Stimulated activated CD8-positive, alpha-beta memory T cell treated with anti-CD3 and anti-CD28 coated beads, Interleukin-4, amount 100 ng/mL, for 1 hour (primary cell): ENCODE data around the gene MAML3.

Experiments used
- DNase-seq, 2 donors: peaks; one replicate each; pipeline ENCODE4 v3.0.0-alpha.2; 2020; ENCODE audit warnings: low read depth in 2 of 2, low spot score in 1 of 2

The MAML3 gene

DNA sequence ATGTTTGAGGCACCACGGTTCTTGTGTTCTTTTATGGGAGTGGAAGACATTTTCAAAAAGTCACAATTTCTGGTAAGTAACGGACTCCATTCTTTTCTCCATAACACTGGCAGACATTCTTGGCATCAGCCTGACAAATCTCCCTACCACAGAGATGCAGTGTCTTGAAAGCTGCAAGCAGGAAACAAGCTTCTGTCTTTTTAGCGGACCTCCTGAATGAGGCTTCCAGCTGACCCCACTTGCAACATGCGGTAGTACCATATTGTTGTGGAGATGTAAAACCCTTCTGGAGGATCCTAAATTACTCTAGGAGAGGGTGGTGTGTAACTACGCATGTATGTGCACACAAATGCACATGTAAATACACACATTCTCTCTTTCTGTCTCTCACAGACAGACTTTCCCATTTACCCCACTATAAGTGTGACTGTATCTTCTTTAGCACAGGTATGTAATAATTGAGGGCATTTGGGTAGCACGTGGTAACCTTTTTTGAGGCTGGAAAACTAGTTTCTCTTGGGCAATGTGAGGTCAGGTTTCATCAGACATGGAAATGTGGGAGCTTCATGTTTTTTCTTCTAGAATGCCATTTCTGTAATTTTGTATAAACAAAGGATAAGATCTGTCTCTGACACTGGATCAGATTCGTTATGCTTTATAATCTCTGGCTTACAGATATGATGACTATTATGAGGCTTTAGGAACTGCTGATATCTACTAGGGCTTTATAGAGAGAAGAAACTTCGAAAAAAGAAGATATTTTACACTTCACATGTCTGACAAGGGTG, 358.3 kb downstream of the MAML3 start:
- no peak for DNase-seq

DNA sequence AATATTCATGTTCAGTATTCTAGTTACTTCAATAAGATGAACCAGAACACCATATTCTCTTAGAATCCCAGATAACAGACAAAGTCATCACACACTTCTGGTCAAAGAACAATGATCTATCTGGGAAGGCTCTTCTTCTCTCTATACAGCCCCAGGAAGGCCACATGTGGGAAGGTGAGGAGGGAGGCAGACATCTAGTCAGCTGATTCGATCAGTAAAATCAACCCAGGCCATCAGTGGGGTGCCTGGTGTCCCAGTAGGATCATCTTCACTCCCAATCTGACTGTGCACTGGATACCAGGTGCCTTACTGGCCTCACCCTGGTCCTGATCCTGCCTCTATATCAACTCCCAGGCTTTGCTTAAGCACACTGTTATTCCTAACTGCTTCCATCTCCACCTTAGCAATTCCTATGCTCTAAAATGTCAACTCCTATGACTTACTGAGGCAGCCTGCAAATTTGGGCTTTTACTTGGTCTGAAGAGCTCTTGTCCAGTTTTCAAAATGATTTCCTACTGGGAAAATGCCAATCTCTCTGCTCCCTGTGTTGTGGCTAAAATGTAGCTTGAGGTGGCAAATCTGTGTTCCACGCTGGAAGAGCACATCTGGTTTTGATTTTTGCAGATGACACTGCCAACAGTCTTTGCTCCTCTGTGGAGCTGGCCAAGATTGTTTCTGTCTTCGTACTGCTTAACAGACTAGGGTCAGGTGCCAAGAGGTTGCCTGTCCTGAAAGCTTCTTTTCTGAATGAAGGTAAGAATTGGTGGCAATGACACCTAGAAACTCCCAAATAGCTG, 359.6 kb downstream of the MAML3 start:
- no peak for DNase-seq

DNA sequence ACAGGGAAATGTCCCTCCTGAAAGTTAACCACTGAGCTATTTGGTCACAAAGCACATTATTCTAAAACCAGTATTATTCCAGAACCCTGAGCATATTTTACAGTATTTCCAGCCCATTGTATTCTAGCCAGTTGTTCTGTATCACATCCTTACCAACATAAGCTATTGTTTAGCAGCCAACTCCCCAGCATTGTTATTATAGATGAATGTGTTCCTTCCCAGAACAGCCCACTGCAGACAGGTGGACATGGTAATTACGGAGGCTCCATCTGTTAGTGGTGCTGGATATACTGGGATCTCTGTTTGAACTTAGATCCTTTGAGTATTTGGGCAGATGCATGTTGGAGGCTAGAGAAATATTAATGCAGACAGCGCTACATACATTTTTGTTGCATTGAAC, 362.3 kb downstream of the MAML3 start:
- no peak for DNase-seq

DNA sequence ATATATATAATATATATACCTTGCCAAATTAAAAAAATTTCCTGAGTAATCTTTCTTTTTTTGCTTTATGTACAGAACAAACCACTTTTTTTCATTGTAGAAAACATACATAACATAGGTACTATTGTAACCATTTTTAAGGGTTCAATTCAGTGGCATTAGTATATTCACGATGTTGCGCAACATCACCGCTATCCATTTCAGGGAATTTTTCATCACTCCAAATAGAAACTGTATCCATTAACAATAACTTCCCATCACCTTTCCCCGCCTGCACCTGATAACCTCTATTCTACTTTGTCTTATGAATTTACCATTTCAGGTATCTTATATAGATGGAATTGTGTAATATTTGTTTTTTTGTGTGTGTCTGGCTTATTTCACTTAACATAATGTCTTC, 363.7 kb downstream of the MAML3 start:
- DNase-seq: no peak

DNA sequence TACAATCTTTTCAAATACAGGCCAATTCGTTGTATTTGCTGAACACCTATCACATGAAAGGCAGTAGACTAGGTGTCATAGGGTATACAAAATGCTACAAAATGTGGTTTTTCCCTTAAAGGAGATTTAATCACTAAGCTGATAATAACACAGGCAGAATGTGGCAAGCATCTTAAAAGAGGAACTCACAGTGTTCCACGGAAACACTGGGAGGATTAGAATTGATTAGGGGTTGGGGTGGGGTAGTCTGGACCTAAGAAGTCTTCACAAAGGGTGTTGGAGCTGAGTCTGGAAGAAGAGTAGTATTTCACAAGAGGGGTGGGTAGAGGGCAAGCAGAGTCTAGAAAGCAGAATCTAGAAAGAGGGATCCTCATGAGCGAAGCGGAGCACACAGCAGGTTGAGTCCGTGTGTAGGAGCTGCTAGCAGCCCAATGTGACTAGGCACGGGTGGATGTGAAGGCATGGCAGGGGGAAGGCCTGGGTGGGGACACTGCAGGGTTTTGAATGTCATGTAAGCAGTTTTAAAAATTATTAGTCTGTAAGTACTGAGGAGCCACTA, 364.8 kb downstream of the MAML3 start:
- no peak for DNase-seq

DNA sequence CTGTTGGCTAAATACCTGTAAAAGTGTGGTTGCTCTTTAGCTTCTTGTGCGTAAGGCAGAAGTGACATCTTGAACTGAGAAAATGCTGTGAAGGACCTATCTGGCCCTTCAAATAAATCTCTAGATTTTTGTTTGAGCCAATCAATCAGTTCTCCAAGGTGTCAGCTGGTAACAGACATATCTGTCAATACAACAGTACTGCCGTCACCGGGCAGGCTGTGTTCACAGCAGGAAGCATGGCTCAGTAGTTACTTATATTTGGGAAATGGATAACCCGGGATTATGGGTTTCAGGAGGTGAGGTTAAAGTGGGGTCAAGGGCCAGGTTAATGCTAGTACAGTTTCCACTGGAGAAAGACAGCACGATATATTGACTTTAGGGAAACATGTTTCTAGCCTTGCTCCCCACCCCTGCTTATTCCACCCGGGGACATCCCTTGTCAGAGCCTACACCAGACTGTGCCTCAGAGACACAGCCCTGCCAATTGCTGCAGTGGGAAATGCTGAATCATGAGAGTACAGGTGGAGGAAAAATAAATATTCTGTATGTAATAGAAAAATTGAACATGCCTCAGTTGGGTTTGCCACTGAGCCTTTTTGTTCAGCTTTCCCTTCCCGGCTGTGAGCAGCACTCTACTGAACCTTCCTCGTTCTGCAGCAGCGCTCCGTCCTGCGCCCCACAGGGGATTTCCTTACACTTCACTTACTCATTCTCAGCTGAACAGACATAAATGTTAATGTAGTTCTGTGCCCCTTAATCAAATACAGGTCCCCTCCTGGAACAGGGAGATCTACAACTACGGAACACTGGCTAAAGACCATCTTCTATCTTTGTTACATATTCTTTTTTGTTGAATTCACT, 367.3 kb downstream of the MAML3 start:
- DNase-seq: no peak

DNA sequence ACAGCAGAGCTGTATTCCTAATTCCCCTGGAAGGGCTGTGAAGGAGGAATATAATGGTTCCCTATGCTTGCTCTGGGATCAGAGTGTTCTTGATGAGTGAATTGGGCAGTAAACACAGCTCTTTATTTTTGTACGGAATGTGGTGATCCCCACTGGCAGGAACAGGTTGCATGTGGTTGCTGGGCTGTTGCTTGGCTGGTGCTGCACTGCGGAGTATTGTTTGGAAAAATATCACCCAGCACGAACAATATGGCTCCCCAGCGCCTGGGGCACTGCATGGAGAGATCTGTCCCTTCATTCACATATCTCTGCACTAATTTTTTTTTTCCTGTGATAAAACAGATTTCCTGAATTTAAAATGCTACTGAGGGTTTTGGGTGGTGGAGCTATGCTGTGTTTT, 368.6 kb downstream of the MAML3 start:
- no peak for DNase-seq

DNA sequence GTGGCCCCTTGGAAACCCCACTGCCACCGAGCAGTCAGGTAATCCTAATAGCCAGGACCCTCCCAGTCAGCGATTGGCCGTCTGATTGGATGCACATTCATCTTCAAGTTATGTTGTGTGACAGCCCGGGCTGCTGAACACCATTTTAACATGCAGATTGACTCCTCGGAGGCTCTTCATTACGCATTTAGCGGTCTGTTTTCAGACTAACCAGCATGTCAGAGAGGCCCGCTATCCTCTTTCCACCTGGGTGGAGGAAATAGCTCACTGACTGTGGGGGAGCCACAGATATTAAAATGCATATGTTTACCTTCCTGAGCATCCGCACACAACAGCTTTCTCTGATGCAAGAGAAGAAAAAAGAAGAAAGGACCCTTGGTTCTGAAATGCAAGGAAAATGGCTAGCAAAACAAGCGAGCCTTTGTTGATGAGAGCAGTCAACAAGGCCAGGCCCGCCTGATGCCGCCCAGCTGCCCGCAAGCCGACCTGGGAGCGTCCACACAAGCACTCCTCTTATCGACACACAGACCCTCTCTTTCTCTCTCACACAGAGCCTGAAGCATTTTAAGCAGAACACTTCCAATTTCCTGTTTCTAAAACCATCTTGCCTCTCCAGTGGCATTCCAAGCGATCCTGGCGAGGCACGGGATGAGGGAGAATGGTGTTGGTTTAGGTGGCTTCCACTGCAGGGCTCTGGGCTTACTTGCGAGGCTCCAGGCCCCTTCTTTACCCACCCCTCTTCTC, 370.1 kb downstream of the MAML3 start:
- no peak for DNase-seq

DNA sequence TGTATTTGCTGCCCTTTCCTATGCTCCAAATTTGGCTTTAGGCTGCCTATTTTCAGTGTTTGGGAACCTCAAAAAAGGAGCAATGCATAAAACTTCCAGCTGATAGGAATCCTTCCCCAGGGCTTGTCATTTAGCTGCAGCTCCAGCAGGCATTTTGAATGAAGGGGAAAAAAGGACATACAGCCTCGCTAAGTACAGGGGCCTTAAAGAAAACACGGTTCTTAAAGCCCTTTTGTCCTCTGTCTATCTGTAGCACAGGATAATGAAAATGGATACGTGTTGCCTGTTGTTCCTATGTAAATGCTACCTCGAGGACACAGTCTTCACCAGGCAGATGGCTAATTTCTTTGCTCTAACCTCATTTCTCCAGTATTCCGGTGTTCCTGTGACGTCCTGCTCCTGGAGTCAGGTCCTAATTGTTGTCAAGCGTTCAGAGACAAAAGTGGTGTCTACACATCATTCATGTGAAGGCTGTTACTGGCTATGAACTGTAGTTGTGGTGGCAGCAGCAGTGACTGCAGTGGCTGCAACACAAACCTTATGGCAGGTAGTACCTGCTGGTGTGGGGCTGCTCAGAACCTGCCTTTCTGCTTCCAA, 371.0 kb downstream of the MAML3 start:
- no peak for DNase-seq

DNA sequence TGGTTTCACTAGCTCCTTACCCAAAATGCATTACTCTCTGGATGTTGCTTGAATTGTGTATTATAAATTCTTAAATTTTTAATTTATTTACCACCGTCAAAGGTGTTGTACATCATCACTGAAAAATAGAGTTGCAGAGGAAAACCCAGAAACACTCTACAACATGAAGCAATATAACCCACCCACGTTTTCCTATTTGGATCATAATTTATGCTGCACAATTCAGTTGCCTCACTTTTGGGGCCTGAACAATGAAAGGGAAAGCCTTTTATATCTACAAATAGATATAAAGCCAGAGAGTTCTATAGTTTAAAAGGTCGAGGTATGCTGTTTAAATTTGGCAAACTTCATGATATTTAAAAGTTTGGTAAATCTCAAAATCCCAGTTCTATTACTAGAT, 372.9 kb downstream of the MAML3 start:
- no peak for DNase-seq

DNA sequence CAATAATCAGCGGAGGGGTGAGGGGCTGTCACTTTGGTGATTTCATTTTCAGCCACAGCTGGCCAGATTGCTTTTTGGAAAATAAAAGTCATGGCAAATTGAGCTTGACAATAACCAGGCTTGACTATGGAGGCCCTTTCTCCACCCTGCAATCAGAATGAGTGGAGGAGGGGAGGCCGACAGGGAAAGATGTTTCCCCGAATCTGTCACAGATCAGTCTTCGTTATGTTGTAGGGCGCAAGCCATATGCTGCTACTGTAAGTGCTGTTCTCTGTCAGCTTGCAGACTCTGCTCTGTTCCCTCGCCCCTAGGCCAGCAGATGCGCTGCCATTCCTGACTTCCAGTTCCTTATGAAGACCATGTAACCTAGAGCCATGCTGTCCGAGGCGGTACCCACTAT, 374.3 kb downstream of the MAML3 start:
- no peak for DNase-seq

DNA sequence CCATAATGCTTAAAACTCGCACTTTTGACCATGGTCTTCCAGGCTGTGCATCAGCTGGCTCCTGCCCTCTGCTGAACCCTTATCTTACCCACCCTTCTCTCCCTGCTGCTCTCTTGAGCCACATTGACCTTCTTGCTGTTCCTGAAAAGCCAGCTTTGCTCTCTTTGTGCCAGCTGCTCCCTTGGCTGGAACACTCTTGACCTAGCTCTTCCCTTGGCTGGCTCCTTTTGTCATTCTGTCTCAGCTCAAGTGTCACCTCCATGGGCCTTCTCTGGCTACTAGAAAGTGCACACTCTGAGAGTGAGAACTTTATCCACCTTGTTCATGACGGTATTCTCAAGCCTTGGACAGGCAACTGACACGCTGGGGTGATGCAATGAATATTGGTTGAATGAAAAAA, 376.2 kb downstream of the MAML3 start:
- DNase-seq: no peak

DNA sequence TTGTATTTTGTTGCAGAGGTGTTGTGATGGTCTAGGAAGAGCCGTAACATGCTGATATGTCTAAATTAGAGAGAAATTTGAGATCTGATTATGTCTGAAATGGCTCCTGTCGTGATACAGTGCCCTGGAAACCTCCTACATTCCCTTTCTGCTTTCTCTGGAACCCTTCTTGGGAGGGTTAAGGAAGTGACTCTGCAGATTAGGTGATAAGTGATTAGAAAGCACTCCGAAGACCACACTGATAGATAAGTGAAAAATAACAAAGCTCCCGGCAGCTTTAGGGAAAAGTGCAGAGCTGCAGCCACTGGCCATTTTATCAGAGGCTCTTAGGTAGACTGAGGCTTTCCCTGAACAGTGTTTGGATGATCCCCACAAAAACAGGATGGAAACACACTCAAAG, 377.7 kb downstream of the MAML3 start:
- DNase-seq: no peak

DNA sequence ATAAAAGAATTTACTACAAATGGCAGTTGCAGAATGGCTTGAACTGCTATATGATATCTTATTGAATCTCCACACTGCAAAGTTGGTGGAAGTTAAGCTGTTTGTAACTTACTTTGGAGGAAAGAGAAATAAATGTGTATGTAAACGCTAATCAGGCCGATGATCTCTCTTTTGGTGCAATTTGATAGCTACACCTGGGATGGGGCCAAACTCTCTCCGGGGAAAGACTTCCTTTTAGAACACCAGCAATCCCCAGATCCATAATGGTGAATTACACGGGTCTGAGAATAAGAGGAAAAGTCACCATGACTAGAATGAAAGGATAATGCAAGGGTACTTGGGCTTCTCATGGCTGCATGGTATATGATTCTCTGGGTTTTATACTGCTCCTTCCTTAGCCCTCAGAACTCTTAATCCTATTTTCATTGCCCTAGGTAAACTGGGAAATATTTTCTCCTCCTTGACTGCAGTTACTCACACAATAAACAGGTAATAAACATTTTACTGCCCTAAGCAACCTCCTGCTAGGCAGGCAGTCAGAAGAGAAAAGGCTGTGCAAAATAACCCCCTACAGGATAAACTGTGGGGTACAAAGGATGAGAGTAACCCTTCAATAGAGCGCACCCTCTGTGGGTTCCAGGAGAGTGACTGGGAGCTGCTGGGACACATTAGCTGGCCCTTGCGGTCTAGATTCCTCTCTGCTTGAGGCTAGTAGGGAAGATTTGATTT, 379.1 kb downstream of the MAML3 start:
- DNase-seq: no peak

DNA sequence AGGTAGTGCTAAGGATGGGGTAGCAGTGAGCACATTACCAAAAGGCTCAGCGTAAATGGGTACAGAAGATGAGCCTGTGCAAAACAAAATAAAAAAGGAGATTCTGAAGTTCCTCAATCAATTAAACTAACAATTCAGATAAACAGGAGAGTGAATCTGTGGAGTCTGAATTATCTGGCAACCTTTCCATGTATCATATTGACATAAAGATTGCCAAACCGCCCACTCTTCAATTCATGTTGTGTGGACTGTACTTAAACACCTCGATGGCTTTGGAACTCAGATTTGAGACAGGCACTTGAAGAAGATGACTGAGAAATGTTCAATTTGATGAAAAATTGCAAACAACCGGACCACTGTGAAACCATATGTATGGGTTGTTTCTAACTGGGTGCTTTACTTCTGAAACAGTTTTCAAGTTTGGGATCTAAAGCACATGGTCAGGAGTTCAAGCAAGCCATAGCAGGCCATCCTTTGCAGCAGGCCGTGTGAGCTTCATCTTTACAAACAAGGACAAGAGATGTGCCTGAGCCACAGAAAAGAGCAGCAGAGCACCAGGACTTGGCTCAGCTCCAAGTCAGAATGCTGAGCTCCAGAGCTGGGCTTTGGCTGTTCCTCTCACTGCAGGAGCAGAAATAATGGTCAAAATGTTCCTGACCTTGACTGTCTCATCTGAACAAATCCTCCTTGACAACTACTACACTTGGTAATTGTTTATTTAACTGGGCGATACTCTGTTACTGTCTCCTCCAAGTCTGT, 380.2 kb downstream of the MAML3 start:
- DNase-seq: no peak

DNA sequence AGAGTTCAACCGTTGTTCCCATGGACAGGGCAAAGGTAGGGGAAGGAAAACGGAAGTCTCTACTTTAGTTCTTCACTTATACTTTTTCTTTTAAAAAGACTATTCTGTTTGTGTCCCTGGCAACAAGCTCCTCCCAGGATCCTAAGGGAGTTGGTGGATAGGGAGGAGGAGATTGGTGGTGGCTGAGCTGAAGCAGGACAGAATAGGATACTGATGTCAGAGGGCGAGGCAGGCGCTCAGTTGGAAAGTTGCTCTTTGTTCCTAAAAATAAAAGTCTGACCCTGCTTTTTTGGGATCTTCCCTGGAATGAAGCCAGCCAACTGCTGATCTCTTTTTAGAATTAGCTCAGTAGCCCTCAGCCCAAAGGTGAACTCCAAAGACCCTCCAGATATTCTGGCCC, 383.6 kb downstream of the MAML3 start:
- no peak for DNase-seq

DNA sequence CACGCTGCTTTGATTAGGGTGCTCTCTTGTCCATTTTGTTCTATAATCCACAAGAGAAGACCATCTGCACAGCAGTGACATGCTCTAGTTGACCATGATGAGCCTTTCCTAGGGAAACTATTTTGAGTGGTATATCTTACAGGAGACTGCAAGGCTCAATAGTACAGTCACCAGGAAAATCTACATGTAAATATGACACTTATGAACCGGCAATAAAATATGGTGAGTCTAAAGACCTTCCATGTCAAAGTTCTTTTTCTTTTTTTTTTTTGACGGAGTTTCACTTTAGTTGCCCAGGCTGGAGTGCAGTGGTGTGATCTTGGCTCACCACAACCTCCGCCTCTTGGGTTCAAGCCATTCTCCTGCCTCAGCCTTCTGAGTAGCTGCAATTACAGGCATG, 384.6 kb downstream of the MAML3 start:
- no peak for DNase-seq

DNA sequence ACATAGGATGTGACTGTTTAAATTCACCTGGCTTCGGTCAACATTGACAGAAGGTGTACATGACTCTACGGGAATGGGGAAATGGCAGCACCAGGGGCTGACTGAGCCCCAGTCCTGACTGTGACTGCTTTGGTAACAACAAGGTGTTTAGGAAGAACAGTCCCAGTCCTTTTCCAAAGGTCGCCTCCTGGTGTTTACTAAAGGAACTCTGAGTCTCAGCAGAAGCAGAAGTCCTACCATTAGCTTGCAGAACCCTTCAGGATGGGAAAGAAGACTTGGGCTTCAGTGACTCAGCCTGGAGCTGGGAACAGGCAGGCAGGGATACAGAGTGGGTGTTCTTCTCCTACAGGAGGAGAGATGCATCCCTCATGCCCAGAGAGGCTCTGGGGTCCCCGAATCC, 385.1 kb downstream of the MAML3 start:
- DNase-seq: no peak

DNA sequence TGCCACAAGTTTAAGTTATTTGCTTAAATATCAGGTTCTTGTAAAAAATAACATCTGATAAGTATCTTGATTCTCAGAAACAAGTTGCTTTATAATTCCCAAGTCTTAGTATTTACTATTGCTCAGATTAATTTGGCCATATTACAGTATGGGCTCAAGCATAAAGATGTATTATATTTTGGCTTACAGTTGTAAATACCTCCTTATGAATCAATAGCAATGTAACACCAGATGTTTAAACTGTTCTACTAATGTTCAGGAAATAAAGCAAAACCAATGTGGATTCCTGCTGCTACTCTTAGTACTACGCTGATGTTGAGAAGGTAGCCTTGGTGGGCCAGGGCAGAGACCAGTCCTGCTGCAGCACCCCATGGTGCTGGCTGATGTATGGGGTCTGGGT, 385.6 kb downstream of the MAML3 start:
- no peak for DNase-seq
